ENCODE data around the gene ATP5IF1. TPM values are rescaled to one million over a fixed set of nuclear protein-coding genes. Genes with fewer than 3 reads are reported as not detected.

Gene ATP5IF1
- total and polyA plus RNA-seq, 2 of the 4 experiments (the other 2 are of a cell fraction): 33.7 to 105 TPM

- H2AK9ac ChIP-seq (replicated peaks; ENCODE audit: low read depth, low read length, poor library complexity): no peak overlapping the region
- no peak for ATAC-seq (ENCODE audit: low read depth)
- peaks cover 58% of the 10 kb centered on the region for H3K36me3 ChIP-seq (ENCODE audit: control insufficient read depth, insufficient read depth, low read length)
- no peak overlapping the region for H3K9ac ChIP-seq (ENCODE audit: low read depth, low read length)
- no peaks in the 10 kb centered on the region for H3K27me3 ChIP-seq (ENCODE audit: control insufficient read depth, insufficient read depth, low read length)
- H3K4ac ChIP-seq (ENCODE audit: low read depth, low read length): no peak overlapping the region
- H4K5ac ChIP-seq (ENCODE audit: low read depth, low read length): no peak overlapping the region
- H3K23ac ChIP-seq (ENCODE audit: low read depth, low read length): no peak overlapping the region
- ChIA-PET CTCF (interaction anchor here (1.0 kb wide), 1 partner anchor 22 kb away, joined by 3 read pairs; no protein-coding TSS in a partner anchor), POLR2A (ENCODE audit: unreplicated experiment) (no interaction called here)
- WGBS, 2 experiments (ENCODE audit: extremely low coverage in 2 of 2, insufficient read length in 1 of 2): 94% methylated on average over 10 of the region's 20 CpGs; no CpG with 5 or more reads in 1 of the 2 experiments
- no peak overlapping the region for H3K14ac ChIP-seq (replicated peaks; ENCODE audit: low read depth, low read length)
- H3K9me3 ChIP-seq (ENCODE audit: control insufficient read depth, insufficient read depth, low read length): no peaks in the 10 kb centered on the region
- peaks cover 39 to 81% of the 10 kb centered on the region in 2 experiments for H3K79me1 ChIP-seq (ENCODE audit: low read depth in 1 of 2, low read length in 2 of 2)
- no peak overlapping the region for H2AK5ac ChIP-seq (ENCODE audit: low read depth, low read length)
- H3K56ac ChIP-seq (ENCODE audit: extremely low read depth, insufficient read depth, low read length): no peak overlapping the region
- no peak overlapping the region for H3K4me3 ChIP-seq (ENCODE audit: insufficient read depth, low read depth, low read length)
- intact Hi-C loops (cut with micrococcal nuclease): no loop called here
- H4K8ac ChIP-seq (ENCODE audit: low read depth in 2 of 2, low read length in 2 of 2): no peak overlapping the region
- H3K9me1 ChIP-seq (ENCODE audit: insufficient read depth, low read length): peaks cover 14% of the 10 kb centered on the region; the same call in 1 of the 2 replicates
- no peak overlapping the region for H4K91ac ChIP-seq (ENCODE audit: insufficient read depth, low read depth, low read length)
- H3K4me2 ChIP-seq (ENCODE audit: low read depth, low read length): no peak overlapping the region
- peaks cover 84% of the 10 kb centered on the region for H4K20me1 ChIP-seq (ENCODE audit: insufficient read depth, low read length)
- no peak overlapping the region for H2BK15ac ChIP-seq (ENCODE audit: low read depth, low read length)
- H2BK5ac ChIP-seq (ENCODE audit: low read depth, low read length, poor library complexity, severe bottlenecking): no peak overlapping the region
- H3K27ac ChIP-seq (ENCODE audit: insufficient read depth, low read length): no peak overlapping the region
- no peak overlapping the region for H2BK120ac ChIP-seq (ENCODE audit: low read depth, low read length)
- dilution Hi-C loops (cut with HindIII; ENCODE audit: low sequenced_read_pairs, unreplicated experiment): no loop called here
- no peak overlapping the region for H3K18ac ChIP-seq (ENCODE audit: low read depth, low read length)
- H2AFZ ChIP-seq (replicated peaks; ENCODE audit: low read length, poor library complexity): peak overlapping the region; percentile 39
- DNase-seq: no peak
- TF ChIP-seq USF2 (IDR thresholded peaks at IDR 0.05; ENCODE audit: low read depth, low read length) (no peak), RAD21 (IDR thresholded peaks at IDR 0.05; ENCODE audit: low read length) (no peak), RFX5 (IDR thresholded peaks at IDR 0.05; ENCODE audit: low read depth, low read length) (no peak), MAZ (IDR thresholded peaks at IDR 0.05; ENCODE audit: borderline replicate concordance, low read depth, low read length) (no peak), CHD1 (IDR thresholded peaks at IDR 0.05; ENCODE audit: low read depth, low read length) (no peak), CEBPB (IDR thresholded peaks at IDR 0.05; ENCODE audit: low read depth, low read length) (no peak), FOS (IDR thresholded peaks at IDR 0.05; ENCODE audit: low read depth, low read length) (no peak), POLR2A (IDR thresholded peaks at IDR 0.05; ENCODE audit: low read depth, low read length) (no peak), NFE2L2 (IDR thresholded peaks at IDR 0.05; ENCODE audit: low read depth, low read length) (no peak), MXI1 (IDR thresholded peaks at IDR 0.05; ENCODE audit: borderline replicate concordance, low read depth, low read length) (no peak), ELK1 (IDR thresholded peaks at IDR 0.05; ENCODE audit: borderline replicate concordance, low read depth, low read length) (no peak), RCOR1 (IDR thresholded peaks at IDR 0.05; ENCODE audit: insufficient replicate concordance, low read length) (no peak), BHLHE40 (IDR thresholded peaks at IDR 0.05; ENCODE audit: low read depth, low read length) (no peak)
- no TSS peak for BruUV-seq (replicated peaks)
- no peaks in the 10 kb centered on the region; the same call in 1 of the 2 replicates for H3K4me1 ChIP-seq (ENCODE audit: control insufficient read depth, insufficient read depth, low read length)
- in situ Hi-C loops (cut with MboI; ENCODE audit: low sequenced_read_pairs): no loop called here
- no peak overlapping the region for H2BK20ac ChIP-seq (ENCODE audit: low read depth, low read length)
These were observed 36.4 kb downstream of the ATP5IF1 start for GRCh38 chr1:28272215-28272852.

All from IMR-90 (cell line).